GM18505 (cell line): ENCODE results near the gene METTL16.

ENCODE experiments used
- ATAC-seq: cut with Tn5 transposase; IDR thresholded peaks from one replicate; pipeline ENCODE4 v1.9.1; 2021; ENCODE audit not compliant: unreplicated experiment
- POLR2A ChIP-seq: IDR thresholded peaks from 4 replicates; pipeline ENCODE4 v1.6.1; 2011; ENCODE audit warnings: borderline replicate concordance; ENCODE audit not compliant: insufficient read depth, insufficient read length; ENCODE audit errors: extremely low read depth

METTL16 gene

GRCh38 chr17:2481760-2482159, 29.9 kb downstream of the METTL16 start:
- TF ChIP-seq POLR2A: no peak
- no peak for ATAC-seq

GRCh38 chr17:2478458-2478857, 33.2 kb downstream of the METTL16 start:
- no peak for TF ChIP-seq POLR2A

GRCh38 chr17:2475056-2475455, 36.6 kb downstream of the METTL16 start:
- TF ChIP-seq POLR2A: no peak
- ATAC-seq: no peak

More at GRCh38 chr17:2478458-2478857, 33.2 kb downstream of the METTL16 start:
- ATAC-seq: no peak

GRCh38 chr17:2474371-2474770, 37.3 kb downstream of the METTL16 start:
- TF ChIP-seq POLR2A: no peak
- no peak for ATAC-seq

- TF ChIP-seq POLR2A: no peak
- no peak for ATAC-seq
Observed at GRCh38 chr17:2468270-2468669, 43.4 kb downstream of the METTL16 start.

GRCh38 chr17:2466931-2467330, 44.8 kb downstream of the METTL16 start:
- no peak for TF ChIP-seq POLR2A
- no peak for ATAC-seq

GRCh38 chr17:2462481-2462880, 49.2 kb downstream of the METTL16 start:
- ATAC-seq: no peak
- TF ChIP-seq POLR2A: no peak

GRCh38 chr17:2459917-2460271, 51.8 kb downstream of the METTL16 start:
- no peak for TF ChIP-seq POLR2A
- no peak for ATAC-seq

GRCh38 chr17:2457913-2458312, 53.8 kb downstream of the METTL16 start:
- no peak for TF ChIP-seq POLR2A
- no peak for ATAC-seq

GRCh38 chr17:2456475-2456874, 55.2 kb downstream of the METTL16 start:
- no peak for ATAC-seq
- no peak for TF ChIP-seq POLR2A

GRCh38 chr17:2455956-2456355, 55.7 kb downstream of the METTL16 start:
- TF ChIP-seq POLR2A: no peak

GRCh38 chr17:2453866-2454265, 57.8 kb downstream of the METTL16 start:
- ATAC-seq: no peak
- TF ChIP-seq POLR2A: no peak

More at GRCh38 chr17:2455956-2456355, 55.7 kb downstream of the METTL16 start:
- no peak for ATAC-seq

GRCh38 chr17:2453325-2453724, 58.4 kb downstream of the METTL16 start:
- no peak for TF ChIP-seq POLR2A
- no peak for ATAC-seq

- no peak for TF ChIP-seq POLR2A
- no peak for ATAC-seq
Observed at GRCh38 chr17:2452216-2452750, 59.4 kb downstream of the METTL16 start.
